OCI-LY7 (cell line): ENCODE measurements around the gene IL5RA. TPM values are rescaled to one million over a fixed set of nuclear protein-coding genes. Genes with fewer than 3 reads are reported as not detected.

Experiments
- BruUV-seq: library from RNA; stranded (reverse); fragments of 400-500 nt; replicated peaks from 2 replicates; lab custom pipeline; 2021; lab: Mats Ljungman, UMichigan
- CTCF ChIA-PET: fragments of 300-600 bp; sonication (Branson Sonifier 250); formaldehyde crosslinking; loops from one replicate; lab custom pipeline; 2022; ENCODE audit warnings: antibody characterized with exemption; ENCODE audit not compliant: unreplicated experiment; lab: Charles Lee
- POLR2A ChIA-PET: fragments of 300-600 bp; sonication (Branson Sonifier 250); formaldehyde crosslinking; loops from one replicate; lab custom pipeline; 2022; ENCODE audit warnings: antibody characterized with exemption; lab: Charles Lee
- DNase-seq: peaks from one replicate; pipeline ENCODE4 v3.0.0-alpha.2; 2015; ENCODE audit warnings: low spot score
- H2AFZ ChIP-seq: fragments of 200-600 bp; sonication (generic), shearing (Covaris generic); 2 replicates; pipeline ENCODE4 v1.6.1; 2014; ENCODE audit warnings: mild to moderate bottlenecking, antibody characterized with exemption, low read length, moderate library complexity
- H3K27ac ChIP-seq: fragments of 200-600 bp; sonication (generic); 2 replicates; pipeline ENCODE4 v1.5.1; 2014; ENCODE audit warnings: mixed run types, low read depth, mild to moderate bottlenecking, moderate library complexity, low read length, inconsistent platforms; ENCODE audit not compliant: poor library complexity, severe bottlenecking
- H3K36me3 ChIP-seq: fragments of 200-600 bp; sonication (generic); 2 replicates; pipeline ENCODE4 v1.6.1; 2014; ENCODE audit warnings: mild to moderate bottlenecking, antibody characterized with exemption, low read length, moderate library complexity, mixed read lengths; ENCODE audit not compliant: insufficient read depth
- H3K4me1 ChIP-seq: fragments of 200-600 bp; sonication (generic); 2 replicates; pipeline ENCODE4 v1.5.1; 2014; ENCODE audit warnings: mild to moderate bottlenecking, low read length; ENCODE audit not compliant: insufficient read depth, poor library complexity, severe bottlenecking
- H3K4me2 ChIP-seq: fragments of 200-600 bp; sonication (generic); 2 replicates; pipeline ENCODE4 v1.6.1; 2014; ENCODE audit warnings: mild to moderate bottlenecking, low read length
- H3K4me3 ChIP-seq: fragments of 200-600 bp; sonication (generic); 2 replicates; pipeline ENCODE4 v1.5.1; 2014; ENCODE audit warnings: mild to moderate bottlenecking, low read depth, low read length; ENCODE audit not compliant: poor library complexity, severe bottlenecking
- H3K79me2 ChIP-seq: fragments of 200-600 bp; sonication (generic); 2 replicates; pipeline ENCODE4 v1.6.1; 2016; ENCODE audit warnings: low read depth, mild to moderate bottlenecking, low read length, moderate library complexity, mixed read lengths; ENCODE audit not compliant: insufficient read depth
- H3K9me2 ChIP-seq: fragments of 200-600 bp; sonication (generic); 2 replicates; pipeline ENCODE4 v1.6.1; 2016; ENCODE audit warnings: mild to moderate bottlenecking, low read length, mixed read lengths; ENCODE audit not compliant: insufficient read depth
- H3K9me3 ChIP-seq: fragments of 200-600 bp; sonication (generic); 2 replicates; pipeline ENCODE4 v1.6.1; 2014; ENCODE audit warnings: mild to moderate bottlenecking, mixed run types, low read length, mixed read lengths
- H4K20me1 ChIP-seq: fragments of 200-600 bp; sonication (generic); 2 replicates; pipeline ENCODE4 v1.6.1; 2014; ENCODE audit warnings: mild to moderate bottlenecking, antibody characterized with exemption, low read length, moderate library complexity, mixed read lengths; ENCODE audit not compliant: insufficient read depth
- CTCF ChIP-seq: fragments of 200-600 bp; sonication (generic); conservative IDR thresholded peaks from 2 replicates; pipeline ENCODE4 v1.5.1; 2014; ENCODE audit warnings: mild to moderate bottlenecking, antibody characterized with exemption, low read length, moderate library complexity, mixed read lengths
- EZH2phosphoT487 ChIP-seq: fragments of 200-600 bp; sonication (generic); IDR thresholded peaks from 2 replicates; pipeline ENCODE4 v1.6.1; 2018; ENCODE audit warnings: low read depth, borderline replicate concordance, mild to moderate bottlenecking, mixed run types, antibody characterized with exemption, low read length, moderate library complexity, mixed read lengths
- intact Hi-C: fragments of 100-400 bp; cut with micrococcal nuclease; formaldehyde crosslinking; loops from one replicate; pipeline ENCODE4 v1.10.0; 2022; ENCODE audit not compliant: unreplicated experiment
- total RNA-seq, 2 experiments: library from RNA; depleted of rRNA in 1 of 2; stranded (reverse); fragments of >200 nt in 1 of 2; shearing (Covaris generic) in 1 of 2; gene quantifications; 2 replicates each; pipeline ENCODE4 v1.2.3, GENCODE V29; 2014 to 2022

IL5RA gene
- total RNA-seq, 2 experiments from 2014 or later: not detected

GRCh38 chr3:3053974-3054373, 56.2 kb downstream of the IL5RA start:
- 0 out of 2 replicates have a peak, but pooled peaks cover 3% of the 10 kb centered on the region for H4K20me1 ChIP-seq
- H2AFZ ChIP-seq: no peak overlapping the region
- no peaks in the 10 kb centered on the region for H3K79me2 ChIP-seq
- H3K9me3 ChIP-seq: no peaks in the 10 kb centered on the region
- no peaks in the 10 kb centered on the region for H3K36me3 ChIP-seq
- TF ChIP-seq CTCF: no peak
- no peak for TF ChIP-seq EZH2phosphoT487
- CTCF ChIA-PET: no interaction called here
- H3K9me2 ChIP-seq: no peaks in the 10 kb centered on the region
- no peaks in the 10 kb centered on the region for H3K4me1 ChIP-seq
- DNase-seq: no peak
- intact Hi-C loops: no loop called here
- H3K4me3 ChIP-seq: no peak overlapping the region
- H3K4me2 ChIP-seq: no peak overlapping the region
- BruUV-seq: no TSS peak
- POLR2A ChIA-PET: no interaction called here
- no peak overlapping the region for H3K27ac ChIP-seq

- CTCF ChIA-PET: no interaction called here
- Histone ChIP-seq H3K36me3 (no peaks in the 10 kb centered on the region), H3K9me2 (no peaks in the 10 kb centered on the region), H3K27ac (no peak overlapping the region), H3K4me3 (no peak overlapping the region), H3K4me2 (no peak overlapping the region), H4K20me1 (no peaks in the 10 kb centered on the region), H3K79me2 (no peaks in the 10 kb centered on the region), H2AFZ (no peak overlapping the region), H3K9me3 (no peaks in the 10 kb centered on the region), H3K4me1 (no peaks in the 10 kb centered on the region)
- no peak for DNase-seq
- POLR2A ChIA-PET: interaction anchor here (1.0 to 1.1 kb wide), 2 partner anchors 20 to 59 kb away, joined by 3 to 5 read pairs; no protein-coding TSS in a partner anchor
- no TSS peak for BruUV-seq
- intact Hi-C loops: no loop called here
- TF ChIP-seq EZH2phosphoT487: no peak
- TF ChIP-seq CTCF: no peak
These were observed 71.8 kb downstream of the IL5RA start for GRCh38 chr3:3038201-3038991.

- no peak overlapping the region for H3K4me3 ChIP-seq
- ChIA-PET POLR2A (interaction anchor here (0.7 to 1.1 kb wide), 2 partner anchors 21 to 578 kb away, joined by 3 to 5 read pairs; no protein-coding TSS in a partner anchor), CTCF (no interaction called here)
- H3K79me2 ChIP-seq: no peaks in the 10 kb centered on the region
- no peaks in the 10 kb centered on the region for H3K36me3 ChIP-seq
- no TSS peak for BruUV-seq
- no peak for DNase-seq
- H2AFZ ChIP-seq: no peak overlapping the region
- H3K27ac ChIP-seq: no peak overlapping the region
- H3K9me2 ChIP-seq: no peaks in the 10 kb centered on the region
- TF ChIP-seq CTCF (no peak), EZH2phosphoT487 (no peak)
- no peaks in the 10 kb centered on the region for H4K20me1 ChIP-seq
- H3K4me1 ChIP-seq: no peaks in the 10 kb centered on the region
- H3K4me2 ChIP-seq: no peak overlapping the region
- no peaks in the 10 kb centered on the region for H3K9me3 ChIP-seq
- intact Hi-C loops: no loop called here
These were observed 73.0 kb downstream of the IL5RA start for GRCh38 chr3:3037156-3037555.
